GM21390 (cell line): ENCODE measurements around the gene PPFIA1.
A peak's percentile ranks its signal among the peaks of the same experiment; 100 is the strongest.

Experiments used
- ATAC-seq: cut with Tn5 transposase; IDR thresholded peaks from one replicate; pipeline ENCODE4 v1.9.1; 2021; ENCODE audit not compliant: unreplicated experiment

Gene PPFIA1

DNA sequence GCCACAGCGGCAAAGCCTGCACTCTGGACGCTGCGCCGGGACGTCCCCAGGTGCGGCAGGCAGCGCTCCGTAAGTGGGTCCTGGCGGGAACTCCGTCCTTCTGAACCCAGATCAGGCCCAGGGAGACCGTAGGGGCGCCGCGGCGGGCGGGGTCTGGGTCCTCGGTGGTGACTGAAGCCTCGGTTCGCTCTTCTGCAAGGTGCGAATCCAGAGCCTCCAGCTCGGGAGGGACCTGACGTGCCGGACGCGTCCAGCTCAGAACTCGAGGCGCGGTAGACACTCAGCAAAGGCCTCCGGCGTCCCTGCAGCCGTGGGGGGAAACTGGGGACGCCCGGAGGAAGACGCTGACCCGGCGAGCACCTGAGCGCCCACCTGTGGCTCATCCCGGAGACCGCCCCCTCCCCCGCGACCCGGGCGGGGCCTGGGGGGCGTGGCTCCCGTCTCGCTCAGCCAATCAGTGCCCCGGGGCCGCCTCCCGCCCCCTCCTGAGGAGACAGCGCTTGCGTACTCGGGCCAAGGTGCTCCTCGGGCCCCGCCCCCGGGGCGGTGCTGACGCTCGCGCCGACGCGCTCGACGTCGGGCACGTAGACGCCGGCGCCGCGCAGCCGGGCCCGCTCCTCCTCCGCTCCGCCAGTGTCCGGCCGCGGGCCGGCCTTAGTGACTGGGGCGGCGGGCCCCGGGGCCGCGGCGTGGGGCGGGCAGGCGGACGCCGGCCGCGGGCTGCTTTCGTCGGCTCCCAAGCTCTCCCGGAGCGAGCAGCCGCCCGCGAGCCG, at the start of gene PPFIA1:
Gene PPFIA1 (plus strand): TSS at position 587 of the 773 bp plus-strand sequence. CDS start 1,483 bp downstream, outside the sequence.
- peak; percentile 89 for ATAC-seq

DNA sequence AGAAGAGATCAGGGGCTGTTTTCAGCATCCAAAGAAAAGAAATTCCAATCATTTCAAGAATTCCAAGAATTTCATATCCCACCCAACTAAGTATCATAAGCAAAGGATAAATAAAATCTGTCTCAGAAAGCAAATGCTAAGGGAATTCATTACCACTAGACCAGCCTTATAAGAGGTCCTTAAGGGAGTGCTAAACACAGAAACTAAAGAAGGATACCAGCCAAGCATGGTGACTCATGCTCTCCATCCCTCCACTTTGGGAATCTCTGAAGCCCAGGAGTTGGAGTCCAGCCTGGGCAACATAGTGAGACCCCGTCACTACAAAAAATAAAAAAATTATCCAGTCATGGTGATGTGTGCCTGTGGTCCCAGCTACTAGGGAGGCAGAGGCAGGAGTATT, 49.6 kb upstream of the PPFIA1 start:
- no peak for ATAC-seq

DNA sequence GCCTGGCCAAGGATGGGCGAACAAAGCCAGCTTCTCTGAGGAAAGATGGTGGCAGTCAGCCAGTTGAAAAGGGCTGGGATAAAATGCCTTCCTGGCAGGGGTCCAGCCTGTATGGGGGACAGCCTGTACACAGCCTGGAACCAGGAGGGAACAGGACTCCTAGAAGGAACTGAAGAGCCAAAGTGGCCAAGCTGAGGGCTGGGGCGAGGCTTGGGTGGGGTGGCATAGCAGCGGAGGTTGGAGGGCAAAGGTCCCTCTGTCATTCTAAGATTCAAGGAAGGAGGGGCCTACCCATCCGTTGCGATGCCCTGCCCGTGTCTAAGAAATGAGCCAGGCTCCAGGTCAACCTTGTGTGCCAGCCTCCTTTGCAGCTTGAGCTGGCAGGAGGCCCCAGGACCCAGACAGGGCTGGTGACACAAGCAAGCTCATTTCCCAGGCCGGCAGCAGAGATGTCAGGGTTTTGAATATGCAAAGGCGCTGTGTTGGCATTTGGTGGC, 44.8 kb upstream of the PPFIA1 start:
- no peak for ATAC-seq

- no peak for ATAC-seq
Measured at GRCh38 chr11:70226183-70226582, 44.3 kb upstream of the PPFIA1 start.

DNA sequence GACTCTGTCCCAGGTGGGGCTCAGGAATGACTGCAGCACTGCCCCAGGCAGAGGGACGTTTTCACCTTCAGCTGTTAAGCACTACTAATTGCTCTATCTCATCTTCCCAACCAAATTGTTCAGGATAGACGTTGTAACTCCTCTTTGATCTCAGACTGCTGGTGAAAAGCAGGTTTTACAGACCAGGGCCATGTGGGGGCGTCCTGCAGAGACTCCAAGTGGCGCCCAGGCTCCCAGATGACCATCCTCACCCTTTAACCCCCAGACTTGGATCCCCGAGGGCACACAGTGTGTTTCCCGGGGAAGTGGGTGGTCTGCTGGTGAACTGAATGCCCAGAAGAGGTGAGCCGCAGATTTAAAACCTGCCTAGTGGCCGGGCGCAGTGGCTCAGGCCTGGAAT, 43.5 kb upstream of the PPFIA1 start:
- ATAC-seq: no peak

- ATAC-seq: no peak
Measured at GRCh38 chr11:70229737-70230136, 40.8 kb upstream of the PPFIA1 start.

GRCh38 chr11:70230151-70230839, 40.2 kb upstream of the PPFIA1 start:
- no peak for ATAC-seq

GRCh38 chr11:70230840-70231710, 39.4 kb upstream of the PPFIA1 start:
- ATAC-seq: no peak

- ATAC-seq: no peak
Measured at GRCh38 chr11:70233034-70233433, 37.5 kb upstream of the PPFIA1 start.

DNA sequence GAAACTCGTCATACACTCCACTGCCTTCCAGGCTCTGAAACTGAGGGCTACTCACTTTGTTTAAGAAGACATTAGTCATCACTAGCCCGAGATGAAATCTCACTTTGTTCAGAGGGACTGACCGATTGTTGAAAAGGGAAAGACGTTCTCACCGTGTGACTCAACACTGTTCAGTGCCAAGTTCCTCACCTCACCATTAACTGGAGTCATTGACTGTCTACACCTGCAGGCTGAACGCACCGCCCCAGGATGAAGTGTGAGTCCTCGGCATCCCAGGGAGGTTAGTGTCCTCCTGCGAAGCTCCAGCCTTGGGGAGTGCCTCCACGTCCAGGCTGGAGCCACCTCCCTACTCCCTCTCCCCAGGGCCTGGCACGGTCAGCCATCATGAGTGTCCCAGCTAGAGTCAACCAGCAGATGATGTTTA, 37.0 kb upstream of the PPFIA1 start:
- ATAC-seq: no peak

- no peak for ATAC-seq
Measured at GRCh38 chr11:70233962-70234361, 36.5 kb upstream of the PPFIA1 start.

DNA sequence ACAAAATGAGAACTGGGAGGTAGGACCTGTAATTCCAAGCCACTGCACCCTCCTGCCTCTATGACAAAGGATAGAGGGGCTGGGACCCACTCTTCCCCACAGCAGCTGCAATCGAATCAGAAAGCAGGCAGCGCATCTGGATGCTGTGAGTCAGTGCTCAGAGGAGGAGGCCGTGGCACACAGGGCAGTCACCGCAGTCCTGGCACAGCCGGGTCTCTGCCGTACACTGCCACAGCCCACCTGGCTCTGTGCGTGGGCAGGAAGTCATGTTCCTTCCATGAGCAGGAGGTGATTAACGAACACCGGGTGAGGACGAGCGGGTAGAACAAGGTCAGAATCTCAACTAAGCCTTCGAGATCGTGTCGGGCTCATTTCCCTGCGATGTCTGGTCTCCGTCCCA, 30.2 kb upstream of the PPFIA1 start:
- ATAC-seq: no peak

GRCh38 chr11:70241709-70242108, 28.8 kb upstream of the PPFIA1 start:
- no peak for ATAC-seq

- no peak for ATAC-seq
Measured at GRCh38 chr11:70242885-70243284, 27.6 kb upstream of the PPFIA1 start.

DNA sequence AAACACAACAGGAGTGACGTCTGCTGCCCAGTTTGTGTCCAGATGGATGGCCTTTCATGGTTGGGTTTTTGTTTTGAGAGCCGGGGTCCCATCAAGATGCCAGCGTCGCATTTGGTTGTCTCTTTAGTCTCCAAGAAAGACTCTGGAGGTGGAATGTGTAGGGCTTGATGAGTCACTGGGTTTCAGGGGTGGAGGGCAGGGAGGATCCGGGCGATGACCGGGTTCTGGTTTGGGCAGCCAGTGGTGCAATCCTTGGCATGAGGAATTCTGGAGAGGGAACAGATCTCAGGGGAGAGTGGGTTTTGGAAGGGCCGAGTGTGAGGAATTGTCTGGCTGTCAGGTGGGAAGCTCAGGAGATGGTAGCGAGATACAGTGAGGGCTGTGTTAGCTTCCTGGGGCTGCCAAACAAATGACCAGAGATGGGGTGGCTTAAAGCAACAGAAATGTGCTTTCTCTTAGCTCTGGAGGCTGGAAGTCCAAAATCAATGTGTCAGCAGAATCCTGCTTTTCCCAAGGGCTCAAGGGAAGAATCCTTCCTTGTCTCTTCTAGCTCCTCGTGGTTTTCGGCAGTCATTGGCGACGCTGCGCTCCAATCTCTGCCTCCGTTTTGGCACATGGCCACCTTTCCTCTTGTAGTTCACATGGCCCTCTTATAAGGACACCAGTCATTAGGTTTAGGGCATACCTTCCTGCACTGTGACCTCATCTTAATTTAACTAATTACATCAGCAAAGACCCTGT, 26.4 kb upstream of the PPFIA1 start:
- no peak for ATAC-seq

DNA sequence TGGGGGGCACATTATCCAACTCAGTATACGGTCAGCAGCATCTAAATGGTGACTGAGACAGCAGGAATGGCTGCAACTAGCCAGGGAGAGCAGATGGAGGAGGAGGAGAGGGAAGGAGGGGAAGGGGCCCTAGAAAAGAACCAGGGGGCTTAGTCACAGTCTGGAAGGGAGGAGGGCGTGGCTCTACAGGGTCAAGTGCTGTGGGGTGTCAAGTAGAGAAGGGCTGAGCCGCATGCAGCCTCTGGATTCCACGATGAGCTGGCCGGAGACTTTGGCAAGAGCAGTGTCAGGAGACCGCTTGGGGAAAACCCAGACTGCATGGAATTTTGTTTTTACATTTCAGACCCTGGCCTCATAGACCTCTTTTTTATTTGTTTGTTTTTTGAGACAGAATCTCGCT, 25.8 kb upstream of the PPFIA1 start:
- no peak for ATAC-seq

DNA sequence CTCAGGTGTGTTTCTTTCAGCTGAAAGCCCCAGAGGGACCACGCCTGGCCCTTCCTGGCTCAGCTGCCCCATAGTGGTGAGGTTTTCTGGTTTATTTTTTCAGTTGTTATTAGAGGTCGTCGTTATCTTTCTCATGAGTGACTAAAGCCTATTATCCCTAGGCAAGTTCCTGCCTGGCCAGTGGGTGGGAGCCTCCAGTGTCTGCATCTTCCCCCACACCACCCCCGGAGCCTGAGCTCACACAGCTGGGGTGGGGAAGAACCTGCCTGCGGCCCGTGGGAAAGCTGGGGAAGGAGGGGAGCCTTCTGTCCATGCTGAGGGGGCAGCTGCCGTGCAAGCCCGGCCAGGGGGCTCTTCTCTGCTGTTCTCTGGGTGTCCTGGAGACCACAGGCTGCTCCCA, 24.3 kb upstream of the PPFIA1 start:
- ATAC-seq: no peak

DNA sequence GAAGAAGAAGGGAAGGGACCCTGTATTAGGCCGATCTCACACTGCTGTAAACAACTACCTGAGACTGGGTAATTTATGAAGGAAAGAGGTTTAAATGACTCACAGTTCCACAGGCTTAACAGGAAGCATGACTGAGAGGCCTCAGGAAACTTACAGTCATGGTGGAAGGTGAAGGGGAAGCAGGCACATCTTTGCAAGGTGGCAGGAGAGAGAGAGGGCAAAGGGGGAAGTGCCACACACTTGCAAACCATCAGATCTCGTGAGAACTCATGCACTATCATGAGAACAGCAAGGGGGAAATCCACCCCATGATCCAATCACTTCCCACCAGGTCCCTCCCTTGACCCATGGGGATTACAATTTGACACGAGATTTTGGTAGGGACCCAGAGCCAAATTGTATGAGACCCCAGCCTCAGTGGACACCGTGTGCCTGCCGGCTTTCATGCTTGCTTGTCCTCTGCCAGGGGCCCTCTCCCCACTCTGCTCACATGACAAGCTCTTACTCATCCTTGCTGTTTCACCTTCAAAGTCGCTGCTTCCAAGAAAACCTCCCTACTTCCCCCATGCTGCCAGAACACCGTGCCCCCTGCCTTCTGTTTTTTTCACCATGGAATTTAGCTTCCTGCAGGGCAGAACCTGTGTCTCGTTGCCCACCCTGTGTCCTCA, 23.3 kb upstream of the PPFIA1 start:
- no peak for ATAC-seq

DNA sequence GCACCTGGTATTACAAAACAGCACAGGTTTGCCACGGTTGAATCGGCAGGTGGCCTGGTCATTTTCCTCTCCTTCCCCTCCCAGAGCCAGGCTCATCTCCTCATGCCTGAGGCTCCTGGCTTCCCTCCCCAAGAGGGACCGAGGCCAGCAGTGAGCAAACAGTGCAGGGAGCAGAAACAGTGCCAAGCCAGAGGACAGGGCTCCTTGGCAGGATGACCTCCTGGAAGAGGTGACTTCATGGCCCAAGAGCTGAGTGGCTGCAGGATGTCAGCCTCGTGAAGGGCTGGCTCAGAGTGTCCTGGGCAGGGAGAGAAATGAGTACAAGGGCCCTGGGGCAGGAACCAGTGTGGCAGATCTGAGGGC, 22.8 kb upstream of the PPFIA1 start:
- no peak for ATAC-seq
